ENCODE measurements around the gene ALG8.

DNA sequence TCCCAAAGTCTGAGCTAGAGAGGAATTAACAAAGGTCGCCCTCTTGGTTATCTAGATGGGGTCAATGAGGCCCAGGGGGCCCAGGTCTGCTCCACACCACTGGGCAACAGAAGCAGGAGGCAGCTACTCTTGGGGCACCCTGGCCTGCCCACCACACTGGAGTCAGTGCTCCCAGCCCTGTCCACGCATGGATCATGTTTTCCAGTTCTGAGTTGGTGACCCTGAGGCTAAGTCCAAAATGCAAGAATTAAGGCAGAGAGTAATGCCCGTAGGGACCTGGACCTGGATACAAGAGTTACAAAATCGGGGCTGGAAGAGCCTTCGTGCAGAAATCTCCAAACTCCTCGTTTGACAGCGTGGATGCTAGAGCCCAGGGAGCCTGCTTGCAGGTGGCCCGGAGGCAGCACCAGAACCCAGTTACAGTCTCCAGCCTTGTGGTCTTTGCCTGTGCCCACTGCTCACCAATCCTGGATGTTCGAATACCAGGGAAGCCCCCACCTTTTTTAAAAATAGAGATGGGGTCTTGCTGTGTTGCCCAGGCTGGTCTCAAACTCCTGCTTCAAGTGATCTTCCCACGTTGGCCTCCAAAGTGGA, 81.9 kb downstream of the ALG8 start:
- no peak for TF ChIP-seq POLR2A (IDR thresholded peaks at IDR 0.05)
- TF ChIP-seq, protein P1, sequence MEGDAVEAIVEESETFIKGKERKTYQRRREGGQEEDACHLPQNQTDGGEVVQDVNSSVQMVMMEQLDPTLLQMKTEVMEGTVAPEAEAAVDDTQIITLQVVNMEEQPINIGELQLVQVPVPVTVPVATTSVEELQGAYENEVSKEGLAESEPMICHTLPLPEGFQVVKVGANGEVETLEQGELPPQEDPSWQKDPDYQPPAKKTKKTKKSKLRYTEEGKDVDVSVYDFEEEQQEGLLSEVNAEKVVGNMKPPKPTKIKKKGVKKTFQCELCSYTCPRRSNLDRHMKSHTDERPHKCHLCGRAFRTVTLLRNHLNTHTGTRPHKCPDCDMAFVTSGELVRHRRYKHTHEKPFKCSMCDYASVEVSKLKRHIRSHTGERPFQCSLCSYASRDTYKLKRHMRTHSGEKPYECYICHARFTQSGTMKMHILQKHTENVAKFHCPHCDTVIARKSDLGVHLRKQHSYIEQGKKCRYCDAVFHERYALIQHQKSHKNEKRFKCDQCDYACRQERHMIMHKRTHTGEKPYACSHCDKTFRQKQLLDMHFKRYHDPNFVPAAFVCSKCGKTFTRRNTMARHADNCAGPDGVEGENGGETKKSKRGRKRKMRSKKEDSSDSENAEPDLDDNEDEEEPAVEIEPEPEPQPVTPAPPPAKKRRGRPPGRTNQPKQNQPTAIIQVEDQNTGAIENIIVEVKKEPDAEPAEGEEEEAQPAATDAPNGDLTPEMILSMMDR (IDR thresholded peaks at IDR 0.05), result no peak
